ENCODE data around the gene PFDN5. TPM values are rescaled to one million over a fixed set of nuclear protein-coding genes. Genes with fewer than 3 reads are reported as not detected.

PFDN5 gene
- total RNA-seq, 1 experiment from 2014 or later = 340 TPM

DNA sequence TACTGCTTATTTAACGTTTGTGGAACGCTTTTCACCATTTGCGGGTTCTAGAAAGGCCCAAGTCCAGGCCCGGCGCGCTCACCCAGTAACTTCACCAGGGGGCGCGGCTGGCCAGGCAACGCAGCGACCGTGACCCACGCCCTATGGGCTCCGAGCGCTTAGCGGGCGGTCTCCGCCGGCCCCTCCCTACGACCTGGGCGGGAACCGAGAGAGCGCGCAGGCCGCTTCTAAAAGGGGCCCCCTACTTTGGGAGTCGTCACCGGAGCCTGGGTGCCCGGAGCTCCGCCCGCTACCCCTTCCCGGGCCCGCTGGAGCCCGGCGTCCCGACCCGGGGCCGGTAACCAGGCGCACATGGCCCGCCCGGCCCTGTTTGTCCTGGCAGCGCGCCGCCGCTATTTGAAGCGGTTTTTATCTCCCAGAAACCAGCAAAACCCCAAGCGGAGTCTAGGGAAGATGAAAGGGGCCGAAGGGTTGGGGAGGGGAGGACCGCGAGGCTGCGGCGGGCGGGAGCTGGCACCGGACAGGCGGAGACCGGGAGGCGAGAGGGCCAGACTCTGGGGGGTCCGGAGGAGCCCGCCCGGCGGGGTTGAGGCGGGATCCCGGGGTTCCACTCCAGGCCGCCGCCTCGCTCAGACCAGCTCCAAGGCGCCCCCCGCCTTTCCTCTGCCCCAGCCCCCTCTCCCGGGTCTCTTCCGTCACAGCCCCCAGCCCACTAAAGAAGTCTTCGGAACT is 29.6 kb downstream of the PFDN5 start:
- TF ChIP-seq POLR2AphosphoS5 (IDR thresholded peaks at IDR 0.05; ENCODE audit: low read depth, low read length) = peak; percentile 74
- TF ChIP-seq, protein P1, sequence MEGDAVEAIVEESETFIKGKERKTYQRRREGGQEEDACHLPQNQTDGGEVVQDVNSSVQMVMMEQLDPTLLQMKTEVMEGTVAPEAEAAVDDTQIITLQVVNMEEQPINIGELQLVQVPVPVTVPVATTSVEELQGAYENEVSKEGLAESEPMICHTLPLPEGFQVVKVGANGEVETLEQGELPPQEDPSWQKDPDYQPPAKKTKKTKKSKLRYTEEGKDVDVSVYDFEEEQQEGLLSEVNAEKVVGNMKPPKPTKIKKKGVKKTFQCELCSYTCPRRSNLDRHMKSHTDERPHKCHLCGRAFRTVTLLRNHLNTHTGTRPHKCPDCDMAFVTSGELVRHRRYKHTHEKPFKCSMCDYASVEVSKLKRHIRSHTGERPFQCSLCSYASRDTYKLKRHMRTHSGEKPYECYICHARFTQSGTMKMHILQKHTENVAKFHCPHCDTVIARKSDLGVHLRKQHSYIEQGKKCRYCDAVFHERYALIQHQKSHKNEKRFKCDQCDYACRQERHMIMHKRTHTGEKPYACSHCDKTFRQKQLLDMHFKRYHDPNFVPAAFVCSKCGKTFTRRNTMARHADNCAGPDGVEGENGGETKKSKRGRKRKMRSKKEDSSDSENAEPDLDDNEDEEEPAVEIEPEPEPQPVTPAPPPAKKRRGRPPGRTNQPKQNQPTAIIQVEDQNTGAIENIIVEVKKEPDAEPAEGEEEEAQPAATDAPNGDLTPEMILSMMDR (IDR thresholded peaks at IDR 0.05) = peak; percentile 91
- no peak for TF ChIP-seq SIN3A (IDR thresholded peaks at IDR 0.05; ENCODE audit: borderline replicate concordance, insufficient read depth, low read depth, low read length)
- TF ChIP-seq, protein P2, sequence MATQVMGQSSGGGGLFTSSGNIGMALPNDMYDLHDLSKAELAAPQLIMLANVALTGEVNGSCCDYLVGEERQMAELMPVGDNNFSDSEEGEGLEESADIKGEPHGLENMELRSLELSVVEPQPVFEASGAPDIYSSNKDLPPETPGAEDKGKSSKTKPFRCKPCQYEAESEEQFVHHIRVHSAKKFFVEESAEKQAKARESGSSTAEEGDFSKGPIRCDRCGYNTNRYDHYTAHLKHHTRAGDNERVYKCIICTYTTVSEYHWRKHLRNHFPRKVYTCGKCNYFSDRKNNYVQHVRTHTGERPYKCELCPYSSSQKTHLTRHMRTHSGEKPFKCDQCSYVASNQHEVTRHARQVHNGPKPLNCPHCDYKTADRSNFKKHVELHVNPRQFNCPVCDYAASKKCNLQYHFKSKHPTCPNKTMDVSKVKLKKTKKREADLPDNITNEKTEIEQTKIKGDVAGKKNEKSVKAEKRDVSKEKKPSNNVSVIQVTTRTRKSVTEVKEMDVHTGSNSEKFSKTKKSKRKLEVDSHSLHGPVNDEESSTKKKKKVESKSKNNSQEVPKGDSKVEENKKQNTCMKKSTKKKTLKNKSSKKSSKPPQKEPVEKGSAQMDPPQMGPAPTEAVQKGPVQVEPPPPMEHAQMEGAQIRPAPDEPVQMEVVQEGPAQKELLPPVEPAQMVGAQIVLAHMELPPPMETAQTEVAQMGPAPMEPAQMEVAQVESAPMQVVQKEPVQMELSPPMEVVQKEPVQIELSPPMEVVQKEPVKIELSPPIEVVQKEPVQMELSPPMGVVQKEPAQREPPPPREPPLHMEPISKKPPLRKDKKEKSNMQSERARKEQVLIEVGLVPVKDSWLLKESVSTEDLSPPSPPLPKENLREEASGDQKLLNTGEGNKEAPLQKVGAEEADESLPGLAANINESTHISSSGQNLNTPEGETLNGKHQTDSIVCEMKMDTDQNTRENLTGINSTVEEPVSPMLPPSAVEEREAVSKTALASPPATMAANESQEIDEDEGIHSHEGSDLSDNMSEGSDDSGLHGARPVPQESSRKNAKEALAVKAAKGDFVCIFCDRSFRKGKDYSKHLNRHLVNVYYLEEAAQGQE (IDR thresholded peaks at IDR 0.05; ENCODE audit: insufficient read depth in 1 of 2, low read depth in 2 of 2, low read length in 1 of 2) = no peak
- peak; percentile 96 for TF ChIP-seq TCF7L2 (IDR thresholded peaks at IDR 0.05; ENCODE audit: low read depth, low read length)
- in situ Hi-C loops (cut with HindIII; ENCODE audit: low pct_unique_long_range_greater_than_20kb, low sequenced_read_pairs) = no loop called here
- Histone ChIP-seq H3K4me3 (ENCODE audit: low read depth in 2 of 2, low read length in 2 of 2) (peak overlapping the region; percentile 63), H3K9me3 (ENCODE audit: control insufficient read depth, insufficient read depth, low read depth, low read length) (no peaks in the 10 kb centered on the region), H3K27ac (ENCODE audit: low read length) (peak overlapping the region; percentile 87), H3K36me3 (ENCODE audit: control insufficient read depth, insufficient read depth, low read length) (no peaks in the 10 kb centered on the region), H3K4me1 (ENCODE audit: control insufficient read depth, insufficient read depth, low read length) (peaks cover 20% of the 10 kb centered on the region), H3K27me3 (ENCODE audit: control insufficient read depth, insufficient read depth, low read length) (no peaks in the 10 kb centered on the region)
- ChIA-PET POLR2A (interaction anchor here (0.6 kb wide), 1 partner anchor 223 kb away, joined by 4 read pairs; no protein-coding TSS in a partner anchor), CTCF (interaction anchor here (0.5 to 2.6 kb wide), 3 partner anchors 11 to 96 kb away, joined by 6 to 30 read pairs (median 7); partner anchors contain the start of gene SP7)
- intact Hi-C loops (cut with micrococcal nuclease; ENCODE audit: unreplicated experiment) = loop anchor here (5.0 kb wide), 1 partner anchor 182 kb away; the partner anchor contains the start of gene NPFF
- no TSS peak for BruUV-seq (replicated peaks)
- ATAC-seq = peak; percentile 88
- peak; percentile 66 for DNase-seq (ENCODE audit: low read depth, low spot score)

DNA sequence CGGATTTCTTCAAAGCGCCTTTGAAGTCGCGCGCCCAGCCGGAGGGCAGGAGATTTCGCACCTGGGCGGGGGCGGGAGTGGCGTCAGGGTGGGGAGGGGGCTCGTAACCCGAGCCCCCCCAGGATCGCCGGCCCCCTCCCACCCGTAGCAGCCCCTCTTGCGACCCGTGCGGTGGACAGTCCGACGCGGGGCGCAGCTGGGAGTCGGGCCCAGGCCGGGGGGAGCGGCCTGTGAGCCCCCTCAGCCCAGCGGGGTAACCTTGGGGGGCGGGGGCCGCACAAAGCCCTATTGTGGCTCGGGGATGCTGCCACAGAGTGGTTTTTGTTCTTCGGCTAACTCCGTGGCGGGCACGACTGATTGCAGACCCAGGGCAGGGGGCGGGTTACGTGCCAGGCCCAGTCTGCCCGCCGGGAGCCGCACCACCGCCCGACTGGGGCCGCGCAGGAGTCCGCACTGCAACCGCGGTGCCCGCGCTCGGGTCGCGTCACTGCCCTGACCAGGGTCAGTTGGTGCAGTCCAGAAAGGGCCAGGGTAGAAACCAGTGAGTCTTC is 30.2 kb downstream of the PFDN5 start:
- TF ChIP-seq, protein P1 (IDR thresholded peaks at IDR 0.05) = no peak
- TF ChIP-seq POLR2AphosphoS5 (IDR thresholded peaks at IDR 0.05; ENCODE audit: low read depth, low read length) = no peak
- TF ChIP-seq TCF7L2 (IDR thresholded peaks at IDR 0.05; ENCODE audit: low read depth, low read length) = no peak
- TF ChIP-seq, protein P2 (IDR thresholded peaks at IDR 0.05; ENCODE audit: insufficient read depth in 1 of 2, low read depth in 2 of 2, low read length in 1 of 2) = no peak
- TF ChIP-seq SIN3A (IDR thresholded peaks at IDR 0.05; ENCODE audit: borderline replicate concordance, insufficient read depth, low read depth, low read length) = no peak
- in situ Hi-C loops (cut with HindIII; ENCODE audit: low pct_unique_long_range_greater_than_20kb, low sequenced_read_pairs) = no loop called here
- CTCF ChIA-PET = interaction anchor here (0.5 to 2.6 kb wide), 5 partner anchors 10 to 134 kb away, joined by 5 to 30 read pairs (median 6); partner anchors contain the start of gene SP7
- Histone ChIP-seq H3K9me3 (ENCODE audit: control insufficient read depth, insufficient read depth, low read depth, low read length) (no peaks in the 10 kb centered on the region), H3K27ac (ENCODE audit: low read length) (no peak overlapping the region; the same call in 1 of the 2 replicates), H3K4me1 (ENCODE audit: control insufficient read depth, insufficient read depth, low read length) (peaks cover 16% of the 10 kb centered on the region), H3K4me3 (ENCODE audit: low read depth in 2 of 2, low read length in 2 of 2) (peak overlapping the region; percentile 63), H3K27me3 (ENCODE audit: control insufficient read depth, insufficient read depth, low read length) (no peaks in the 10 kb centered on the region), H3K36me3 (ENCODE audit: control insufficient read depth, insufficient read depth, low read length) (no peaks in the 10 kb centered on the region)
- DNase-seq (ENCODE audit: low read depth, low spot score) (no peak), ATAC-seq (no peak)
- BruUV-seq (replicated peaks) = no TSS peak
- POLR2A ChIA-PET = no interaction called here
- intact Hi-C loops (cut with micrococcal nuclease; ENCODE audit: unreplicated experiment) = loop anchor here (2.0 kb wide), 1 partner anchor 95 kb away; no protein-coding TSS in a partner anchor

Data from Panc1 (cell line).